Measurements from ENCODE around the gene MMP15.
"Not testable (repeated sequence)": the region's sequence is repeated elsewhere in the genome, so short reads cannot be mapped to it uniquely, and the experiment has no call there.

MMP15 gene

GRCh38 chr16:57997176-57997527, 28.4 kb upstream of the MMP15 start:
- DNase-seq, result no peak

DNA sequence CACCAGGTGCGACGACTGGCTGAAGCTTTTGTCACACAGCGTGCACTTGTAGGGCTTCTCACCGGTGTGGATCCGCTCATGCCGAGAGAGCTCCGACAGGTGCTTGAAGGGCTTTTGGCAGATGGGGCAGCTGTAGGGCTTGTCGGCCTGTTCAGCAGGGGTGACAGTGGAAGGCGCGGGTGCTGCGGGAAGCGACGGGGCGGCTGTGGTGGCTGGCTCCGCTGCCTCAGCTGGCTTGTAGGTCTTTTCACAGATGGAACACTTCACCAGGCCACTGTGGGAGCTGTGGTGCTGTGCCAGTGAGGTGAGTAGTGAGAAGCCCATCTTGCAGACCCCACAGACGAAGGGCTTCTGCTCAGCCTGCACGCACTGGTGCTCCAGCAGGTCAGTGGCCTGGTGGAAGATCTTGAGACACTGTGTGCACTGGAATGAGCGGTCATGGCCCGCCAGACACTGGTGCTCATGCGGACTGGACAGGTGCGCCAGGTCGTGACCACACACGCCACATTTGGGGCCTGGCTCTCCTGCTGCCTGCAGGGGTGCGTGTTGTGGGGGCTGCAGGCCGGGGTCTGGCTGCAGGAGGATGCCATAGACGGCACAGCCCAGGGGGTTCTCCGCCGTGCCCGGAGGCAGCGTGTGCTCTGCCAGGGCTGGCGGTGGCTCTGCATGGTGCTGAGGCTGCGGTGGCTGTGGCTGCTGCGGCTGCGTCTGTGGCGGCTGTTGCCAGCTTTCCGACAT, 27.9 kb upstream of the MMP15 start:
- DNase-seq, result no peak

DNA sequence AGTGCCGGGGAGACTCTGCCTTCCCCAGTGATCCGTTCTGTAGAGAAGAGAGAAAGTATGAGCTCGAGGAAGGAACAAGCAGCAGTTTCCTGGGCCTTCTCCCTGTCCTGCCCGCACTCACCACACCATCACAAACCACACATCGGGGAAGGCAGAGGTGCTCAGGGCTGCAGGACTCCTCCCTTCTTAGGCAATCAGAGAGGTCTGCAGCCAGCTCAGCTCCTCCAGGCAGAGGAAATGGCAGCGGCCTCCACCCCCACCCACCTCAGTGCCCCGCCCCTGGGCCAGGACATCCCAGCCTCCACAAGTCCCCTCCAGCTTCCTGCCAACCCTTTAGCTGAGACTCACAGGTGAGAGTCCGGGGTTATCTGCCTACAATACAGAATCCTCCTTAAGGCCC, 27.1 kb upstream of the MMP15 start:
- DNase-seq, result no peak

DNA sequence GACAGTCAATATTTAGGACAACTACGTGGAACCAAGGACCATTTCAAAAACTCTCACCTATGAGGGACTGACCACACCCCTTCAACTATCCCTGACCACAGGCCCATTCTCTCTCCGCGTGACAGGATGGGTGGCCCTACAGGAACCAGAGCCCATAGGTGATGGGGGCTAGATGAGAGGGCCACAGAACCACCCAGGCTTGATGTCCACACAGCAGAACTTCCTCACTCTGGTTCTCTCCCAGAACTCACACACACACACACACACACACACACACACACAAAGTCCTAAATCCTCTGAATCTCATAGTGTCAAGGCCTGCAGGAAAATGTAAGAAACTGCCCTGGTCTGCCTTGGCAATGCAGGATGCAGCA, 26.6 kb upstream of the MMP15 start:
- no peak for DNase-seq

DNA sequence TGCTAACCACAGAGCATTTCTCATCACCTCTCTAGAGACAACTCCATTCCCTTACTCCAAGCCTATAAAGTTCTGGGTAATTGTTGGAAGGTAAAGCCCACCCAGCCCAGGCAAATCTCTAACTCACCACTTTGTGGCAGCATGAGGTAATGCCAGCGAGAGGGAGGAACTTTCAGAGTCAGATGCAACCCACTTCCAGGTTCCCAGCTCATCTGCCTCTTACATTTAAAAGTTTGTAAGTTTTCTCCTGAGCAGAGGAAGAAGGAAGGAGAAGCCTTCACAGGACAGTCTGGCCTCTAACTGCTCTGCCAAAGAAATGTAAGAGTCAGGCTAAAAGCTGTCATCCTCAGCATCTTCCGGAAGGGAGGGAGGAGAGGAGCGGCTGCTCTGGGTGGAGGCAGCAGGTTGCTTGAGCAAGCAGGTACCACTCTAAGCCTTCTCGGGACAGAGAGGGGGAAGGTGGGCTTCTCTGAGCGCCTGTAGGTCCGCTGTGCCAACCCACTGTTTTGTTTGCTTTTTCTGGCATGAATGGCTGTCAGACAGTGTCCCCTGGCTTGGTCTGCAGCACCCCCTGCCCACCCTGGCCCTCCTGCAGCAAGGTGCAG, 26.1 kb upstream of the MMP15 start:
- DNase-seq, result peak; percentile 10

DNA sequence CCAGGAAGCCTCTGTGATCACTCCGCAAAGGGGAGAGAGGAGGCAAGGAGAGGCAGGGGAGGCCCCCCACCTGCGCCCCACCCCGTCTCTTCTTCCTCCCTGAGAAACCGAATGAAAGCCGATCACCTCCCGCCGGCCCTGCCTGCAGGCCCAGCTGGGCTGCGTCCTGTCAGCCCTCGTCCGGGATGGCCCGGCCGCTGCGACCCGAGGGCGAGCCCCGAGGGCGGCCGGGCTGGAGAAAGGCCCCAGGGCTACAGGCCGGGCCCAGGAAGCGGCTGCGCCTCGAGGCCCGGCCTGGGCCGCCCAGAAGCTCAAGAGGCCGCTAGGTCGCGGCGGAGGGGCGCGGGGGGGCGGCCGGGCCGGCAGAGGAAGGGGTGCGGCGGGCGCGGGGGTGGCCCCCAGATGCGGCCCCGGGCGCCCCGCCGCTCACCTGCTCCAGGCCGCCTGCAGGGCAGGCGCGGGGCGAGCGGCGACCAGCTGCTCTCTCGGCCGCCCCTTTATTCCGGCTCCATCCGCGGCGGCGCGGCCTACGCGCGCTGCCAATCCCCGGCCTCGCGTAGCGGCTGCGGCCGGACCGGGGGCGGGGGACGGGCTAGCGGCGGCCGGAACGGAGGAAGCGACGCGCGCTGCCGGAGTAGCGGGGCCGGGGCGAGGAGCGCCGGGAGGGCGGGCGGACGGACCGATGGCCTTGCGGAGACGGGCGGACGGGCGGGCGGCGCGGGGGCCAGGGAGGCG, 25.4 kb upstream of the MMP15 start, which contains the start of gene ZNF319:
Gene ZNF319 (minus strand): TSS at position 702 of the 735 bp plus-strand sequence. CDS start 2,407 bp downstream, outside the sequence.
- no peak for DNase-seq

DNA sequence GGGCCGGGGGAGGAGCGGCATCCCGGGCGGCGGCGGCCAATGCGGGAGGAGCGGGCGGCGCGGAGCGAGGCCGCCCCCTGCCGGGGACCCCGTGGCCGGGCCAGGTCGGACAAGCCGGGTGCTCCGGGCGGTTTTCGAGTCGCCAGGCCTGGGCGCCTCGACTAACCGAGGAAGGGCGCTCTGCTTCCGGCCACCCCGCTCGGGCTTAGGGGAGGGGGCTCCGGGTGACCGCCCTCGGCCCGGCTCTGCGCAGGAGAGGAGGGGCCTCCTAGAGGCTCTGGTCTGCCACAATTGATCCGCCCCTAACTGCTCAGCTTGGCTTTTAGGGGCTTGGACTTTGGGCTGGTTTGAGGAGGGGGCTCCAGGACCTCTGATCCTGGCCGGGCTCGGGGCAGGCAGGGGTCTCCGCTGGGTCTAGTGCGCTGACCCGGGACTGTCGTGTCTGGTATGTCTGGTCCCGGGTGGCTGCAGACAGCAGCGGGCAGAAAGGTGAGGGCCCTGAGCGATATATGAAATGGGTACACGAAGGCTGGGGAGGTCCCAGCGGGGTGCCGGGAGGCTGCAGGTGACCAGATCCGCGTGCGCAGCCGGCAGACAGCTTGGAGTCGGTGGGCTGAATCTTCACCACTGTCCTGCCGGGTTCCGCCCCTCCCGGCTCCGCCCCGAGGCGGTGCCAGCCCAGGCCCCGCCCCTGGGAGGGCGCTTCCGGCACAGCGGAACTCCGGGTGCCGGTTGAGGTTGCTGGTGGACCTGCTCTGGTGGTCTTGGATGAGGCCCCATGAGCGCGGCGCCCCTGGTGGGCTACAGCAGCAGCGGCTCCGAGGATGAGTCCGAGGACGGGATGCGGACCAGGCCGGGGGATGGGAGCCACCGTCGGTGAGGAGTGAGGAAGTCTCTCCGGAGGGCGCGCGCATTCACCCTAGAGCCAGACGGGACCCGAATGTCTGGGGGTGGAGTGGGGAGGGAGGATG, 24.6 kb upstream of the MMP15 start, which contains the start of gene USB1:
Gene USB1 (plus strand): TSS at position 702 of the 971 bp plus-strand sequence. CDS start 77 bp downstream, at position 779.
- peak; percentile 83 for DNase-seq

- no peak for DNase-seq
These were observed 23.7 kb upstream of the MMP15 start for GRCh38 chr16:58001781-58002415.

DNA sequence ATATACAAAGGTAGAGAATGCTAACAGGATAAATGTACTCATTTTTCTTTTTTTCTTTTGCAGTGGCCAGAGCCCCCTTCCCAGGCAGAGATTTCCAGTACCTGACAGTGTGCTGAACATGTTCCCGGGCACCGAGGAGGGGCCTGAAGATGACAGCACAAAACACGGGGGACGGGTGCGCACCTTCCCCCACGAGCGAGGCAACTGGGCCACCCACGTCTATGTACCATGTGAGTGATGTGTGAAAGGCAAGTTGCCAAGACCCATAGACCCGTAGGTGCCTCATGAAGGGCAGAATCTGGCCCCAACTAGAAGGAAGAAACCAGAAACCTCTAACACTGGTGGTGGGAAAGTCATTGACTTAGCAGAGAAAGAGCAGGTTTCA, 23.1 kb upstream of the MMP15 start:
- no peak for DNase-seq

GRCh38 chr16:58002936-58003335, 22.6 kb upstream of the MMP15 start:
- DNase-seq, result no peak

DNA sequence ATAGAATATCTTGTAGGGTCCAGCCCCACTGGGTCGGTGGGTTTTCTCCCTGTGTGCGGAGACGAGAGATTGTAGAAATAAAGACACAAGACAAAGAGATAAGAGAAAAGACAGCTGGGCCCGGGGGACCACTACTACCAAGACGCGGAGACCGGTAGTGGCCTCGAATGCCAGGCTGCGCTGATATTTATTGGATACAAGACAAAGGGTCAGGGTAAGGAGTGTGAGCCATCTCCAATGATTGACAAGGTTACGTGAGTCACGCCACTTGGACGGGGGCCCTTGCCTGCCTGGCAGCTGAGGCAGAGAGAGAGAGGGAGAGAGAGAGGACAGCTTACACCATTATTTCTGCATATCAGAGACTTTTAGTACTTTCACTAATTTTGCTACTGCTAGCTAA, 20.8 kb upstream of the MMP15 start:
- not testable (repeated sequence) for DNase-seq

- DNase-seq, result no peak
These were observed 15.6 kb upstream of the MMP15 start for GRCh38 chr16:58009856-58010416.

DNA sequence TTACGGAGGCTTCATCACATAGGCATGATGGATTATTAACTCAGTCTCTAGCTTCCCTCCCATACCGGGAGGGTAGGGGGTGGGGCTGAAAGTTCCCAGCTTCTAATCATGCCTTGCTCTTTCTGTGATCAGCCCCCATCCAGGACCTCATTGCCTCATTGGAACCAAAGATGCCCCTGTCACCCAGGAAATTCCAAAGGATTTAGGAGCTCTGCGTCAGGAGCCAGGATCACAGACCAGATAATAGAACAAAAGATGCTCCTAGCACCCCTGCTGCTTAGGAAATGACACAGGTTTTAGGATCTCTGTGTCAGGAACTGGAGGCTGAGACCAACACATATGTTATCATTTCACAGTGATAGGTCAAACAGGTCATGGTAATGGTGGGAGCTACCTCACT, 14.7 kb upstream of the MMP15 start:
- no peak for DNase-seq

DNA sequence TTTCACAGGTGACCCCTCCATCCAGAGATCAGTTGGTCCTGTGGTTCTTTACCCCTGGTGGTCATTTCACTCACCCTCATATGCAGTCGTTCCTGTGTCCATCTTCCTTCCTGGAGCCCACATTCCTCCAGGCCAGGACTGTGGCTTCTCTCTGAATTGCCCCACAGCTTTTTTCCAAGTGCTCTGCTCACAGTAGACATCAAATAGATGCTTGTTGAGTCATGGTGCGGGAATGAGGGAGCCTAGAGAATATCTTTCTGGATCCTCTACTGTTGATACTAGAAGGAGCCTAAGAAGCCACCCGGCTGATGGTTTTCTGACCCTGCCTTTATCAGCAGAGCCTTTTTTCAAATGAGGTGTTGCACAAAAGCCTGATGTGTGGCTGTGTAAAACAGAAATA, 13.9 kb upstream of the MMP15 start:
- no peak for DNase-seq

DNA sequence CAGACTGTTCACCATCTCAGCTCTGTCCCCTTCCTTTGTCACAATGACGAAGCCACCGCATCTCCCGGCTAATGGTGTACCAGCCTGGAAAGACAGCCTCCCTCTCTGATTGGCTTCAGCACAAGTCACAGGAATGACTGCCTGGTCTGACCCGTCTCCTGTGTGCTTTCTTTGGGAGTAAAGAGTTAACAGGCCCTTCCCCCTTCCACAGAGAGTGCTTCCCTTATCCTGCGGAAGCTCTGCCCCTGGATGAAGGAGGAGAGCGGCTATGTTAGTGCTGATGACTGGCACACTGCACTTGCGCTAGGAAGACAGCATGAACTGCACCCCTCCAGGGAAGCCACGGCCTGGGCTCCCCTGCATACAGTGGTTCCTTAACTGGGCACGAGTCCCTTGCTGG, 13.1 kb upstream of the MMP15 start:
- DNase-seq, result no peak

DNA sequence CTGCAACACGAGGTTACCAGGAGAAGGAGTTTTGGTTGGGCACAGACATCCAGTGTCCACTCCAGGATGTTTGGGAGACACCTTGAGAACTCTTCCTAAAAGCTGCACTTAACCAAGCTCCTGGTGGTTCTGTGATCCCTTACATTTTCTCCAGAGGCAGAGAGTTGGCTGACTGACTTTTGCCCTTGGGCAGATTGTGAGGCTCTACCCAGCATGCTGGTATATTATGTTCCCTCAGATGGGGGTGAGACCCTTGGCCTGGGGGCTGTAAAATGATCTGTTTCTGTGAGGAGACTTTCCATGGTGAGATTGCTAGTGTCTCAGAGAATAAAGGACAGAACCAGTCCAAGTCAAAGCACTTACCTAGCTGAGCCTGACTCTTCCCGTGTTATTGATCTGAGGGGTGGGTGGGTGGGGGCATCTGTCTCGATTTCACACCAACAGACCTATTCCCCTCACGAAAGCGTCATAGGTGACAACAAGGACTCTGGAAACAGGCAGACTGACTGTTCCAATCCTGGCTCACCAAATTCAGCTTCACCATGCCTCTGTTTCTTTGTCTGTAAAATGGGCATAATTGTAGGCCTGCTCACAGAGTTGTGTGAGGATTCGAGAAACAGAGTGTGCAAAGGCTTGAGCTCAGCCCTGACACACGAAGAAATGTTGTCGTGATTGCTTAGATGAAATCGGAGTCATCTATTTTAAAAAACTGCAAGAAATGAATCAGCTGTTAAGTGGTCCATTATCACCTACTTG, 12.2 kb upstream of the MMP15 start:
- no peak for DNase-seq

DNA sequence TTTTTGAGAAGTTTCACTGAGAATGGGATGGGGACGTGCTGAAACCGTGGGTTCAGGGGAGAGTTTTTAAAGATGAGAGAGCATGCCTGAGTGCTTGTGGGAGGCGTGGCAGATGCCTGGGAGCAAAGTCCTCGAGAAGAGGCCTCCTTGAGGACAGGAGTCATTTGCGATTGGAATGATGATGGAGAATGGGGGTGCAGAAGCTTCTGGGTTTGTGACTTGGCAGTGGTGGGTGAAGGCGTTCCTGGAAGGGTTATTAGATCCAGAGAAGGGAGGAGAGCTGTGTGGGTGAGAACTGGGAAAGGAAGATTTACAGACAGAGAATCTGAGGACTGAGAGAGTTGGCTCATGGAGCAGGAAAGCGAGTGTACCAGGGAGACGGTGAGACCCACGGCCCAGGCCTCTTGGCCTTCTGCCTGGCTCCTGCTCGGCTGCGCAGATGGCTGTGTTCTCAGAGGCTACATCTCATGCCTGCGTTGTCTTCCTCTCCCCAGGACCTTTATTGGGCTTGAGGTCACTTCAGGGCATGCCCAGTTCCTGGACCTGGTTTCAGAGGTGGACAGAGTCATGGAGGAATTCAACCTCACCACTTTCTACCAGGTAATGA, 8.6 kb upstream of the MMP15 start:
- DNase-seq, result no peak

DNA sequence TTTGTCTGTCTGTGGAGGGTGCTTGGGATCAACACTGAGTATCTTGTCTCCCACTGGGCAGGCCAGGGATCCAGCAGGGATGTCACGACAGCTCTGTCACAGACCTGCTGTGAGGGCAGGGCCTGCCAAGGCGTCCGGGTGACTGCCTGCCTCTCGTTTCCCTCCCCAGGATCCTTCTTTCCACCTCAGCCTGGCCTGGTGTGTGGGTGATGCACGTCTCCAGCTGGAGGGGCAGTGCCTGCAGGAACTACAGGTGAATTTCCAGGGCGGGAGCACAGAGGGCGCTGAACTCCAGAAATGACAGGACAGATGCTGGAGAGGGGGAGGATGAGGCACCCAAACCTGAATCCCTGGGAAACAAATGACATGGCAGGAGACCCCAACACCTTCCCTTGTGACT, 6.8 kb upstream of the MMP15 start:
- no peak for DNase-seq

DNA sequence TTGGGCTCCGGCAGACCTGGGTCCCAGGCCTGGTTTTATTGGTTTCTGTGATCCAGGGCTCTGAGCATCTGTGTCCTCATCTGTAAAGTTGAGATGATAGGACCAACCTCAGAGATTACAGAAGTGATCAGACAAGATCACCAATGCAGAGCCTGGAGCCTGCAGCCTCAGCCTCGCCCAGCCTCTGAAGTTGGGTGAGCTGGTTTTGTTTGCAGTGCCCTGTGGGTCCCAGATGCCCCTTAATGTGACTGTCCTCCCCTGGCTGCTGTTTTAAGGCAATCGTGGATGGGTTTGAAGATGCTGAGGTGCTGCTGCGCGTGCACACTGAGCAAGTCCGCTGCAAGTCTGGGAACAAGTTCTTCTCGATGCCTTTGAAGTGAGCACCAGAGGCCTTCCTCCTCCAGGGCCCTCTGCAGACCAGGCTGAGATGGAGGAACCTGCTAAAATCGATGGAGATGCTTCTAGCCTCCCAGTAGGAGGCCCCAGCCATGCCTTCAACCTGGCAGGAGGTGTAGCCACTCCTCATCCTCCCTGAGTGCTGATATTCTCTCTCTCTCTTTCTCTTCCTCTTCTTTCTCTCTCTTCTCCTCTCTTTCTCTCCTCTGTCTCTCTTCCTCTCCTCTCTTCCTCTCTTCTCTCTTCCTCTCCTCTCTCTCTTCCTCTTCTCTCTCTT, 5.6 kb upstream of the MMP15 start:
- DNase-seq, result no peak
